IMR-90 (cell line): ENCODE measurements around the gene CYP2A7. TPM values are rescaled to one million over a fixed set of nuclear protein-coding genes. Genes with fewer than 3 reads are reported as not detected.
"Not testable (repeated sequence)": the region's sequence is repeated elsewhere in the genome, so short reads cannot be mapped to it uniquely, and the experiment has no call there.

Experiments
- ATAC-seq: fragments of 200-7000 bp; cut with Tn5 transposase; 2 replicates; pipeline ENCODE4 v1.9.1; 2020; ENCODE audit warnings: low read depth, mild to moderate bottlenecking, moderate library complexity
- BruUV-seq: library from RNA; stranded (reverse); fragments of 400-500 nt; replicated peaks from 2 replicates; lab custom pipeline; 2021; lab: Mats Ljungman, UMichigan
- CTCF ChIA-PET: fragments of 300-600 bp; formaldehyde crosslinking; extraction: SDS; loops from one replicate; lab custom pipeline; 2021; ENCODE audit warnings: antibody characterized with exemption; lab: Yijun Ruan, JAX
- POLR2A ChIA-PET: fragments of 300-600 bp; sonication (Branson Sonifier 250); formaldehyde crosslinking; loops from one replicate; lab custom pipeline; 2022; ENCODE audit warnings: antibody characterized with exemption; ENCODE audit not compliant: unreplicated experiment; lab: Charles Lee
- DNase-seq: peaks from one replicate; pipeline ENCODE4 v3.0.0; 2013
- H2AFZ ChIP-seq: replicated peaks from 2 replicates; pipeline ENCODE3; 2013; ENCODE audit warnings: low read length, mild to moderate bottlenecking; ENCODE audit not compliant: poor library complexity
- H2AK5ac ChIP-seq: 2 replicates; pipeline ENCODE4 v1.6.1; 2013; ENCODE audit warnings: low read depth, low read length, inconsistent platforms
- H2AK9ac ChIP-seq: replicated peaks from 2 replicates; pipeline ENCODE3; 2013; ENCODE audit warnings: mild to moderate bottlenecking, low read depth, low read length, moderate library complexity; ENCODE audit not compliant: poor library complexity
- H2BK120ac ChIP-seq: 2 replicates; pipeline ENCODE4 v1.6.1; 2013; ENCODE audit warnings: low read depth, low read length, inconsistent platforms
- H2BK15ac ChIP-seq: 3 replicates; pipeline ENCODE4 v1.6.1; 2013; ENCODE audit warnings: low read depth, low read length, inconsistent platforms
- H2BK20ac ChIP-seq: 2 replicates; pipeline ENCODE4 v1.6.1; 2013; ENCODE audit warnings: low read depth, mild to moderate bottlenecking, inconsistent platforms, low read length, moderate library complexity
- H2BK5ac ChIP-seq: 2 replicates; pipeline ENCODE4 v1.6.1; 2013; ENCODE audit warnings: mild to moderate bottlenecking, low read depth, low read length, inconsistent platforms; ENCODE audit not compliant: poor library complexity, severe bottlenecking
- H3K14ac ChIP-seq: replicated peaks from 2 replicates; pipeline ENCODE4 v1.6.1; 2013; ENCODE audit warnings: low read depth, low read length, inconsistent platforms
- H3K18ac ChIP-seq: 2 replicates; pipeline ENCODE4 v1.6.1; 2013; ENCODE audit warnings: low read depth, low read length, control low read depth
- H3K23ac ChIP-seq: 2 replicates; pipeline ENCODE4 v1.6.1; 2013; ENCODE audit warnings: low read depth, low read length, inconsistent platforms
- H3K27ac ChIP-seq: 2 replicates; pipeline ENCODE4 v1.5.1; 2013; ENCODE audit warnings: mild to moderate bottlenecking, control low read depth, low read length; ENCODE audit not compliant: insufficient read depth
- H3K27me3 ChIP-seq: 2 replicates; pipeline ENCODE4 v1.6.1; 2013; ENCODE audit warnings: low read length; ENCODE audit not compliant: control insufficient read depth, insufficient read depth
- H3K36me3 ChIP-seq: 2 replicates; pipeline ENCODE4 v1.6.1; 2013; ENCODE audit warnings: low read length, mixed read lengths; ENCODE audit not compliant: control insufficient read depth, insufficient read depth
- H3K4ac ChIP-seq: 2 replicates; pipeline ENCODE4 v1.6.1; 2013; ENCODE audit warnings: low read depth, low read length, inconsistent platforms
- H3K4me1 ChIP-seq: 2 replicates; pipeline ENCODE4 v1.6.1; 2013; ENCODE audit warnings: low read length, mixed read lengths; ENCODE audit not compliant: control insufficient read depth, insufficient read depth
- H3K4me2 ChIP-seq: 2 replicates; pipeline ENCODE4 v1.6.1; 2013; ENCODE audit warnings: low read depth, mild to moderate bottlenecking, control low read depth, low read length, moderate library complexity
- H3K4me3 ChIP-seq: 2 replicates; pipeline ENCODE4 v1.5.1; 2013; ENCODE audit warnings: low read depth, mild to moderate bottlenecking, control low read depth, low read length, moderate library complexity; ENCODE audit not compliant: insufficient read depth
- H3K56ac ChIP-seq: 2 replicates; pipeline ENCODE4 v1.6.1; 2013; ENCODE audit warnings: low read length, inconsistent platforms; ENCODE audit not compliant: insufficient read depth; ENCODE audit errors: extremely low read depth
- H3K79me1 ChIP-seq, 2 experiments: 2 replicates each; pipeline ENCODE4 v1.6.1; 2013; ENCODE audit warnings: low read length in 2 of 2, inconsistent platforms in 1 of 2, low read depth in 1 of 2
- H3K9ac ChIP-seq: 2 replicates; pipeline ENCODE4 v1.6.1; 2013; ENCODE audit warnings: low read depth, low read length, control low read depth
- H3K9me1 ChIP-seq: 2 replicates; pipeline ENCODE4 v1.6.1; 2013; ENCODE audit warnings: low read length, inconsistent platforms; ENCODE audit not compliant: insufficient read depth
- H3K9me3 ChIP-seq: 2 replicates; pipeline ENCODE4 v1.6.1; 2013; ENCODE audit warnings: low read length; ENCODE audit not compliant: control insufficient read depth, insufficient read depth
- H4K20me1 ChIP-seq: 2 replicates; pipeline ENCODE4 v1.6.1; 2013; ENCODE audit warnings: low read length, inconsistent platforms; ENCODE audit not compliant: insufficient read depth
- H4K5ac ChIP-seq: 2 replicates; pipeline ENCODE4 v1.6.1; 2013; ENCODE audit warnings: mild to moderate bottlenecking, low read depth, low read length, control low read depth
- H4K8ac ChIP-seq, 2 experiments: 2 replicates each; pipeline ENCODE4 v1.6.1; 2013; ENCODE audit warnings: low read depth in 2 of 2, low read length in 2 of 2, control low read depth in 1 of 2, inconsistent platforms in 1 of 2
- H4K91ac ChIP-seq: 2 replicates; pipeline ENCODE4 v1.6.1; 2013; ENCODE audit warnings: low read depth, low read length, inconsistent platforms; ENCODE audit not compliant: insufficient read depth
- WGBS, 2 experiments: methylation state at CpG; one replicate each; pipeline versions ENCODE4 v1.1.5 to v1.1.7; 2013; ENCODE audit warnings: missing lambda C conversion rate in 2 of 2; ENCODE audit not compliant: insufficient read length in 1 of 2; ENCODE audit errors: extremely low coverage in 2 of 2; 5-methylcytosine and 5-hydroxymethylcytosine counted together
- dilution Hi-C: fragments of 300-500 bp; cut with HindIII; formaldehyde crosslinking; loops from one replicate; pipeline ENCODE4 v1.14.3; 2018; ENCODE audit warnings: low sequenced_read_pairs; ENCODE audit not compliant: unreplicated experiment
- in situ Hi-C: fragments of 300-500 bp; cut with MboI; formaldehyde crosslinking; loops from 3 replicates; pipeline ENCODE4 v1.14.3; 2019; ENCODE audit warnings: low sequenced_read_pairs, inconsistent platforms, mixed read lengths
- intact Hi-C: fragments of 100-400 bp; cut with micrococcal nuclease; formaldehyde crosslinking; loops from 2 replicates; pipeline ENCODE4 v1.10.0; 2022
- polyA plus RNA-seq, 3 experiments: library from polyadenylated mRNA; depleted of rRNA; stranded (reverse); fragments of >200 nt; gene quantifications; 2 replicates each; pipeline ENCODE4 v1.2.3, GENCODE V29; 2012; ENCODE audit warnings: low replicate concordance in 1 of 3
- total RNA-seq: library from RNA; depleted of rRNA; stranded (reverse); fragments of >200 nt; gene quantifications from 2 replicates; pipeline ENCODE4 v1.2.3, GENCODE V29; 2012

The CYP2A7 gene
- total and polyA plus RNA-seq, 2 of the 4 experiments (the other 2 are of a cell fraction) = not detected

DNA sequence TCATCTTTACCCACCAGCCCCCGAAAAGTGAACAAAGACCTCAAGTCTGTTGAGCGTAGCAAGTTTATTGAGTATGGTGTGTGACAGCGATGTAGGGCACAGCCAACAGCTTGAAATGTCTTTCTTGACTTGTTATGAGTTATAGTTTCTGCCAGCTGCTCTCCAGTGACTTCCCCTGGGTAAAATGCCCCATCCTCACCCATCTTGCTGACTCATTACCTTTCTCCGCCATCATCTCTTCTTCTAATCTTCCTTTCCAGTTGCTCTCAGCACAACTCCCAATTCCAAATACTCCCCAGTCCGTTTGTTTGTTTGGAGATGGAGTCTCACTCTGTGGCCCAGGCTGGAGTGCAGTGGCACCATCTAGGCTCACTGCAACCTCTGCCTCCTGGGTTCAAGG, 18.5 kb upstream of the CYP2A7 start:
- H2AK9ac ChIP-seq, H4K5ac ChIP-seq, H2AK5ac ChIP-seq, in situ Hi-C loops, DNase-seq, H3K9me3 ChIP-seq, CTCF ChIA-PET, BruUV-seq, H3K27me3 ChIP-seq, H2BK120ac ChIP-seq, H3K23ac ChIP-seq, dilution Hi-C loops, H4K8ac ChIP-seq, H3K79me1 ChIP-seq, H3K14ac ChIP-seq, H3K18ac ChIP-seq, H3K36me3 ChIP-seq, H3K4me3 ChIP-seq, H4K20me1 ChIP-seq, H3K4ac ChIP-seq, H2AFZ ChIP-seq, H4K91ac ChIP-seq, H3K27ac ChIP-seq, H3K4me2 ChIP-seq, H3K4me1 ChIP-seq, POLR2A ChIA-PET, ATAC-seq, H2BK20ac ChIP-seq, H2BK15ac ChIP-seq, intact Hi-C loops, H3K9ac ChIP-seq, H2BK5ac ChIP-seq, H3K9me1 ChIP-seq, H3K56ac ChIP-seq: not testable (repeated sequence)
- no CpG with 5 or more reads among the region's 5 CpGs for WGBS, 2 experiments

DNA sequence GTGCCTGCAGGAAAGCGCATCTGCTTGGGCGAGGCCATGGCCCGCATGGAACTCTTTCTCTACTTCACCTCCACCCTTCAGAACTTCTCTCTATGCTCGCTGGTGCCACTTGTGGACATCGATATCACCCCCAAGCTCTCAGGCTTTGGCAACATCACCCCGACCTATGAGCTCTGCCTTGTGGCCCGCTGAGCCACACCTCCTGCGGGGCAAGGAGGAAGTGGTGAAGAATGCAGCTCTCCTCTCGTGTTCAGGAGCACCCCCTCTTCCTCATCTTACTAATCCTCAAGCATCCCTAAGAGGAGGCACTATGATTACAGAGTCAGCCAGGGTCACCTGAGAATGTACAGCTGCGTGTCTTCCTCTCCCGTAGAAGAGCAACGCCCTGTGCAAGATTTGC, 17.9 kb upstream of the CYP2A7 start:
- H2BK15ac ChIP-seq, H2AFZ ChIP-seq, H2AK5ac ChIP-seq, H2AK9ac ChIP-seq, H4K5ac ChIP-seq, DNase-seq, H3K79me1 ChIP-seq, BruUV-seq, H3K4me3 ChIP-seq, H3K9me1 ChIP-seq, H3K4ac ChIP-seq, H3K14ac ChIP-seq, H3K9ac ChIP-seq, H3K9me3 ChIP-seq, intact Hi-C loops, H2BK5ac ChIP-seq, H2BK20ac ChIP-seq, H3K18ac ChIP-seq, H3K23ac ChIP-seq, H4K8ac ChIP-seq, in situ Hi-C loops, ATAC-seq, H3K27me3 ChIP-seq, H3K4me1 ChIP-seq, POLR2A ChIA-PET, CTCF ChIA-PET, H2BK120ac ChIP-seq, H3K36me3 ChIP-seq, H3K27ac ChIP-seq, dilution Hi-C loops, H3K4me2 ChIP-seq, H3K56ac ChIP-seq, H4K20me1 ChIP-seq, H4K91ac ChIP-seq: not testable (repeated sequence)
- 80% methylated on average over 3 of the region's 12 CpGs; no CpG with 5 or more reads in 1 of the 2 experiments for WGBS, 2 experiments
